ENCODE measurements around the gene RNASEH2C.
"Not testable (repeated sequence)": the region's sequence is repeated elsewhere in the genome, so short reads cannot be mapped to it uniquely, and the experiment has no call there.

Gene RNASEH2C

GRCh38 chr11:65720211-65720934, at the start of gene RNASEH2C:
Gene RNASEH2C (minus strand): TSS chr11:65720798. CDS start chr11:65720758, 40 bp downstream.
- peak; percentile 91 for DNase-seq

GRCh38 chr11:65767806-65768205, 47.2 kb upstream of the RNASEH2C start:
- not testable (repeated sequence) for DNase-seq

GRCh38 chr11:65767406-65767805, 46.8 kb upstream of the RNASEH2C start:
- DNase-seq: no peak

- DNase-seq: no peak
These were observed 45.9 kb upstream of the RNASEH2C start for GRCh38 chr11:65766535-65766934.

GRCh38 chr11:65764434-65764833, 43.8 kb upstream of the RNASEH2C start:
- DNase-seq: no peak

- not testable (repeated sequence) for DNase-seq
These were observed 42.2 kb upstream of the RNASEH2C start for GRCh38 chr11:65762816-65763215.

GRCh38 chr11:65762169-65762568, 41.6 kb upstream of the RNASEH2C start:
- not testable (repeated sequence) for DNase-seq

GRCh38 chr11:65745049-65745448, 24.5 kb upstream of the RNASEH2C start:
- no peak for DNase-seq

- DNase-seq: no peak
These were observed 24.1 kb upstream of the RNASEH2C start for GRCh38 chr11:65744699-65745042.

GRCh38 chr11:65744026-65744698, 23.6 kb upstream of the RNASEH2C start:
- peak; percentile 71 for DNase-seq

GRCh38 chr11:65743681-65744025, 23.1 kb upstream of the RNASEH2C start:
- no peak for DNase-seq

GRCh38 chr11:65742353-65742752, 21.8 kb upstream of the RNASEH2C start:
- DNase-seq: no peak

GRCh38 chr11:65741185-65741584, 20.6 kb upstream of the RNASEH2C start:
- peak; percentile 36 for DNase-seq

GRCh38 chr11:65739022-65739421, 18.4 kb upstream of the RNASEH2C start:
- no peak for DNase-seq

GRCh38 chr11:65736810-65737209, 16.2 kb upstream of the RNASEH2C start:
- DNase-seq: no peak

GRCh38 chr11:65735111-65735510, 14.5 kb upstream of the RNASEH2C start:
- not testable (repeated sequence) for DNase-seq

GRCh38 chr11:65730461-65730860, 9.9 kb upstream of the RNASEH2C start:
- no peak for DNase-seq

- DNase-seq: no peak
These were observed 7.3 kb upstream of the RNASEH2C start for GRCh38 chr11:65727865-65728264.

GRCh38 chr11:65726660-65727059, 6.1 kb upstream of the RNASEH2C start:
- DNase-seq: no peak

- peak; percentile 70 for DNase-seq
These were observed 1.7 kb upstream of the RNASEH2C start for GRCh38 chr11:65722261-65722660.

GRCh38 chr11:65719871-65720210, 757 bp downstream of the RNASEH2C start:
- DNase-seq: peak; percentile 57

GRCh38 chr11:65718964-65719492, 1.6 kb downstream of the RNASEH2C start:
- DNase-seq: no peak

GRCh38 chr11:65718531-65718930, 2.1 kb downstream of the RNASEH2C start:
- no peak for DNase-seq

- no peak for DNase-seq
These were observed 2.7 kb downstream of the RNASEH2C start for GRCh38 chr11:65717906-65718305.

Measured in NCI-H82 (cell line).